ENCODE measurements around the gene ERI3.

Gene ERI3

DNA sequence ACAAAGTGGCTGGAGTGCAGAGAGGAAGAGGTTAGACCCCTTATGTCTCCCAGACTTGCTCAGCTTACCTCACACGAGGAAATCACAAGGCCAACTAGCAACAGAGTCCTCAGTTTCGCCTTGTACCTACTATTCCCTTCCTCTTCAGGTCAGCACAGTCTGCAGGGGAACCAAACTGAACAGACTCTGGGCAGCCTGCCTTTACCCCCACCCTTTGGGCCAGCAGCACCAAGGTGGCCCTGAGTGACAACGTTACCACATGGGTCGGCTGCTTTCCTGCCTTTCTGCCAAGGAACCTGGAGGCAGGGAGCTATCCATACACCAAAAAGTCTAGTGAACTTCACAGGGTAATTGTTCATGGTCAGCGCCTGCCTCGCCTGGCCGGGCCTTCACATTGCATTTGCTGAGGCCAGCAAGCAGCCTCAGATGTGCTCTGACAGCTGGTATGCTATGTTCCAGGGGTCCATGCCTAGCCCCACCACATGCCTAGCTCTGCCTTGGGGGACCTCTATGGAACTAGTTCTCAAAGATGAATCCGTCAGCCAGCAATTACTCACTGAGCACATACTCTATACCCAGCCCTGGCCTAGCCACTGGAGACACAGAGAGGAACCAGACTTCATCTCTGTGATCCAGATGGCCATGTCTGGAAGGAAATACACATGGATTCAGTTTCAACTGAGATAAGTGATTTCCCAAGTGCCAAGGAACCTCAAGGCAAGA, 72.2 kb downstream of the ERI3 start:
- DNase-seq (ENCODE audit: low read depth): no peak

DNA sequence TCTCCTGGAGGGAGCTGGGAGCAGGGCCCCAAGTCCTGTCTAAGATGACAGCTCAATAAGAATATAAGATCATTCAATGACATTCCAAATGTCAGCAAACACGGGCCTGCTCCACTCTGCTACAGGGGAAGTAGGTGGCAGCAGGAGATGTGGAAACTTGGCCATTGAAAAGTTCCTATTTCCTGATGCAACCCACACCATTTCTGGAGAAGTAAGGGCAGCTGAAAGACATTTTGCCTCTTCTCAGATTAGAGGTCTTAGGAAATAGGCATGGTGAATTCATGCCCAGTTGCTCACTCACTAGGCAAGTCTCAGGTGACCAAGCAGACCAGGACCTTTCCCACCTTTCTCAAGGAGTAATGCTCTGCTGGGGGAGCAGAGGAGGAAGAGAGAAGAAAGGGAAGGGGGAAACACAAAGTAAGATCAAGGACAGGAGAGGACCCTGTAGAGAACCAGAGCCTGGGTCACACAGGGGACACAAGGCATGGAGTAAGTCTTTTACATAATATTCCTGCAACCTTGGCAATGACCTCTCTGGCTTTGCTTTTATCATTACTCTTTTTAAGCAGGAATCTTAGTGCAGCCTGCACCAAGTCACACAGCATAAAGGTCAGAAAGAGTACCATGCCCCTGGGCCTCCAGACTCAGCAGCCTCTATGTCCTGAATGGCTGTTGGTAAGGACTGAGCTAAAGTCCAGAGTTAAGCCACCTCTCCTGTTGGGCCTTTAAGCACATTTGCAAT, 72.9 kb downstream of the ERI3 start:
- no peak for DNase-seq (ENCODE audit: low read depth)

DNA sequence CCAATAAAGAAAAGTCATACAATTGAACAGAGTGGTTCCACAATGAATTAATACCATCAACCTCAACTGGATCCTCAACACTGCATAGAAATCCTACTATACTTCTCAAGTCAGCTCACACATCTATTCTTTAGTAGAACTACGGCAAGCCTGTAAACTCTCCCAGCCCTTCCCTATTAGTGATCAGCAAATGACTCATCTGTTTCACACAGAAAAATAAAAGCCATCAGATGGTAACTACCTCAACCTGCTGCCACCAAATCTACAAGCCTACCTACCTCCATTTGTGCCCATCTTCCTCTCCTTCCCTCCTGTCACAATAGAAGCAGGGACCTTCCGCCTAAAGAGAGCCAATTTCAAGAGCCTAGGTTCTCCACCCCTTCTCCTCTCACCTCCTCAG, 78.2 kb downstream of the ERI3 start:
- DNase-seq (ENCODE audit: low read depth): no peak

DNA sequence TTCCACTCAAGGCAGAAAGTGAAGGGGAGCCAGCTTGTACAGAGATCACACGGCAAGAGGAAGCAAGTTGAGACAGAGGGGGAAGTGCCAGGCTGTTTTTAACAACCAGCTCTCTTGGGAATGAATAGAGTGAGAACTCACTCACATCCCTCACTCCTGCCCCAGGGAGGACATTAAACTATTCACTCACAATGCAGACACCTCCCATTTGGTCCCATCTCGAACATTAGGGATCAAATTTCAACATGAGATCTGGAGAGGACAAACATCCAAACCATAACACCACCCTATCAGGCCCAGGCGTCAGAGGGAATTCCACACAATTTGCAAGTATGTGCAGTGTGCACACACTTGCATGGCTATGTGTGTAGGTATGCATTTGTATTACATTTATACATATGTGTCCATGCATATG, 79.1 kb downstream of the ERI3 start:
- DNase-seq (ENCODE audit: low read depth): peak; percentile 39

DNA sequence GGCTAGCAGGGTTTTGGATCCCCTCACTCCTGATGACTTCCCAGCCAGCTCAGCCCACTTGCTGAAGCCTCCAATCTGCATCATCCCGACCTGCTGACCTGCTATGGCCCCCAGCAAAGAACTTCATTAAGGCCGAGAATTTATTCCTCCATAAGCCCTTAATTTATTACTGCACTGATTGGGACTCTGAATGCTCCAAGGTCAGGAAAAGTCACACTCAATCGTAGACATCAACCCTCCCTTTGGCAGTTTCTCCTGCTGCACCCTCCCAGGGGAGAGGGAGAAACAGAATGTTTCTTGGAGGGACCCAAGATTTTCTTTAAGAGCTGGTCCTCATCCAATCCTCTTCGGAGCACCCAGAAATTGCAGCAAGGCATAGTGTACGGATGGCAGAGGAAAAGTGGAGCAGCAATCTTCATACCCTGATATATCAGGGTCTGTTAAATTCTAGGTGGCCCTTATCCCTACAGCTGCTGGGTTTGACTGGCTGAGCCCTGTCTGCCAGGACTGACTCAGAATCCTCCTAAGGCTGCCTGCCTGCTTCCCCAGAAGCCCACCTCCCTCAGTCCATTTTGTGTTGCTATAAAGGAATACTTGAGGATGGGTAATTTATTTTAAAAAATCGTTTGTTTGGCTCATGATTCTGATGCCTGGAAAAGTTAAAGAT, 79.6 kb downstream of the ERI3 start:
- DNase-seq (ENCODE audit: low read depth): no peak

DNA sequence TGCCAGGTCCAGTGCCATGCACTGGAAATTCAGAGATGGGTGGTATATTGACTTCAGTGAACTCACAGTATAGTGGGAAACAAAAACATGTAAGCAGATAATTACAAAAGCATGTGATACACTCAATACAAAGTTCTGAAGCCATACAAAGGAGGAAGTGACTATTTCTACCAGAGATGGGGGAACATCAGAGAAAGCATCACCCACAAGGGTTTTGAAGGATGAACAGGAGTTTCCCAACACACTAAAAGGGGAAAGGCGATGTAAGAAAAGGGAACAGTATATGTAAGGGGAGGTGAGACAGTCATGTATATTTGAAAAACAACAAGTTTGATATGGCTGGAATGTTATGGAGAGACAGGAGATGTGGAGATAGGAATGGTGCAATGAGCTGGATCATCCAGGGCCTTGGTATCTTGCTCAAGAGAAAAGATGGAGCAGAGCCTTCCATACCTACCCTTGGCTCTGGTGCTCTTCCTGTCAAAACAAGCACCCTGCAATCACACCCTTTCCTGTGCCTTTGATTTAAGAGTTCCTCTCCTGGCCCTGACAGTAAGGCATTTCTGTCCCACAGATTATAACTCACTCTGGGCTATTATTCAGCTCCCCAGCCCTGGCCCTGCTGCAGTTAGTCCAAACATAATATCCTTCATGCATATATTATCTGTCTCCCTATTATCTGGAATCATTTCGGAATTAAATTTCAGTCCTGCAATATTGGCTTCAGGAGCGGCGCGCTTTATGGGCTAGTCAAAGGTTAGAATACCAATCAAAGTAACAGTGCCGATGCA, 81.3 kb downstream of the ERI3 start:
- no peak for DNase-seq (ENCODE audit: low read depth)

DNA sequence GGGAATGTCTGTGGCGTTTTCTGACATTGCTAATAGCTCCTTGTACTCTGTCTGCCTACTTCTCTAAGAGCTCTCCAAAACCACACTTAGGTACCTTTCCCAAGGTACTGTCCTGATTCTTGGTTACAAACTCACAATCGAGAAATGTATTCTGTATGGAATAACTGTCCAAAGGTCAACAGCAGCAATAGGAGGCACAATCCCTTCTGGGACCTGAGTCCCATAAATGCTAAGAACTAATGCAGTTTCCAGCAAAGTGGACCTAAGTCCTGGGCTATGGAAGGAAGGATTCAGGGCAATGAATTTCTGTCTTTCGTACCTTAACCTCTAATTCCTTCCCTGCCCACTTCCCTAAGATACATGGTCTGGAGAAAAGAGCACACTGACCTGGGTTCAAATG, 82.1 kb downstream of the ERI3 start:
- DNase-seq (ENCODE audit: low read depth): no peak

DNA sequence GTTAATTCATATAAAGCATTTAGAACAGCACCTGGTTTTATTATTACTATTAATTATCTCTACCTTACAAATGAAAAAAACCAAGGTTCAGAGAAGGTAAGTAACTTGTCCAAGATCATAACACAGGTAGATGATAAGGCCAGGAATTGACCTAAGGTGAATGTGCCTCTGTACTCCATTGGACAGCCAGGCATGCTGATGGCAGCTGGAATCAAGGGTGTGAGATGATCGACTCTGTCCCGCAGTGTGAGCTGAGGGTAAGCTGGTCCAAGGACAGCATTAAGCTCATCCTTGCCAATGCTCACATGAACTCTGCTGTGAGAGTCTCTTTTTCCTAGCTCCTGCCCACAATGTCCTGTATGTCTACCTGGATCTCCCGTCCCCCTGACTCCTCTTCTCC, 83.4 kb downstream of the ERI3 start:
- DNase-seq (ENCODE audit: low read depth): no peak

DNA sequence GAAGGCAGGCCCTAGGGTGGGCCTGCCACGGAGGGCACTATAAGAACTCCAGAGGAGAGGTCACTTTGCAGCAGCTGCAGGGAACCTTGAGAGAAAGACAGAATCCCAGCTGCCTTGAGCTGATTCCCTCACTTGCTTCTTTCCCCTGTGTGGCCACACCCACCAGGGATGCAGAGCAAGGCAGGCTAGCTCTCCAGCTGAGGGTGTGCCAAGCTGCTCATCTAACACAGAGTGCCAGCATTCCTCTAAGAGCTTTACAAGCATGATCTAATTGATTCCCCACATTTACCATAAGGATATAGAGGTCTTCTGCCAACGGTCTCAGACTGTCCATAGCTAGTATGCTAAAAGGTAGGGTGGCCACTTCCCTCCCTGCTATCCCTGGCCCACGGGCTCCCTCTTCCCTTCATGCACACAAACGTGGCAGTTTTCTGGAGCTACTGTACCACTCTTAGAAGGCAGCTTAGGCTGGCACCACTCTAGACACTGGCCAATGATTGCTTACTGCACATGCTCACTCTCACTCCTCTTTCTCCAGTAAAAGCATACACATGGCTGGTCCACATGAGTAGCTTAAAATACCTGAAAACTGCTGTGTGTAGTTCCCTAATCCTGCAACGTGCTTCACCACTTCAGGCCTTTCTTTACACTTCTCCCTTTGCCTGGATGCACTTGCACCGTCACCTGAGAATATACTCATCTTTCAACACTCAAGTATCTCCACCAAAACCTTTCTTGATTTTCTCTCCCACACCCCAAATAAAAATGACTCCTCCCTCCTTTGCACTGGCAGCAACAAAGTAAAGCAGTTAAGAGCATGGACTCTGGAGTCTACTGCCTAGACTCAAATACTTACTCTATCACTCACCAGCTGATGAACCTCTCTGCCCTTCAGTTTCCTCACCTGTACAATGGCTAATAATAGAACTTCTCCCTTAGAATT, 84.1 kb downstream of the ERI3 start:
- DNase-seq (ENCODE audit: low read depth): no peak

DNA sequence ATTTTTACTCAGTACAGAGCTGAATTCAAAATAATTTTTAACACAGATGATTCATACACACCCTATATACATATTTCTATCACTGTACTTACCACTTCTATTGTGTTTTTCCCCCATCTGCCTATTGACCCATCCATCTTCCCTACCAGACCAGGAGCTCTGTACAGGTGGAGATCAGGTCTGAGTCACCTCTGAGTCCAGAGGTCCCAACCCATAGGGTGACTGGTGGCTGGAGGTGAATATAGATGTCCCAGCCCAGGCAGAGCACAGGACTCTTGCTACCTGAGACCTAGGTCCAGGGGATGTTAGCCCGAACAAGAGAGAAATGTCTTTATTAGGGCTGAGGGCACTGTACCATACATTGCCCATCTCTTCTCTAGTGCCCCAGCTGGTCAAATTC, 87.0 kb downstream of the ERI3 start:
- DNase-seq (ENCODE audit: low read depth): no peak

DNA sequence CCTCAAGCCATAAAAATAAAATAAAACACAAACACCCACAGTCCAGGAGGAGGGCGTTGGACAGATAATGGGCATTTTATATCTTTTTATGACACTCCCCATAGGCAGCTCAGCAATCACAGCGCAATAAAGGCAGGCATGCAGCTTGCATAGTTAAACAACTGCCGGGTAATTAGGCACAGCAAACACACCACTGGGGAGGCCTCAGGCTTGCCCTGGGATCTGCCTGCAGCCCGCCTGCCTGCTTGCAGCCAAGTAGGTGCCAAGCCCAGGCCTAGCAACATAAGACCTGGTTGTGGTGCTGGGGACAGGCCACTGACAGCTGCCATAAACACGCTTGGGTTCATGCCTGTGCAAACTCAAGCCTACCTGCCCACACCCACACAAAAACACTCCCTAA, 87.6 kb downstream of the ERI3 start:
- no peak for DNase-seq (ENCODE audit: low read depth)

DNA sequence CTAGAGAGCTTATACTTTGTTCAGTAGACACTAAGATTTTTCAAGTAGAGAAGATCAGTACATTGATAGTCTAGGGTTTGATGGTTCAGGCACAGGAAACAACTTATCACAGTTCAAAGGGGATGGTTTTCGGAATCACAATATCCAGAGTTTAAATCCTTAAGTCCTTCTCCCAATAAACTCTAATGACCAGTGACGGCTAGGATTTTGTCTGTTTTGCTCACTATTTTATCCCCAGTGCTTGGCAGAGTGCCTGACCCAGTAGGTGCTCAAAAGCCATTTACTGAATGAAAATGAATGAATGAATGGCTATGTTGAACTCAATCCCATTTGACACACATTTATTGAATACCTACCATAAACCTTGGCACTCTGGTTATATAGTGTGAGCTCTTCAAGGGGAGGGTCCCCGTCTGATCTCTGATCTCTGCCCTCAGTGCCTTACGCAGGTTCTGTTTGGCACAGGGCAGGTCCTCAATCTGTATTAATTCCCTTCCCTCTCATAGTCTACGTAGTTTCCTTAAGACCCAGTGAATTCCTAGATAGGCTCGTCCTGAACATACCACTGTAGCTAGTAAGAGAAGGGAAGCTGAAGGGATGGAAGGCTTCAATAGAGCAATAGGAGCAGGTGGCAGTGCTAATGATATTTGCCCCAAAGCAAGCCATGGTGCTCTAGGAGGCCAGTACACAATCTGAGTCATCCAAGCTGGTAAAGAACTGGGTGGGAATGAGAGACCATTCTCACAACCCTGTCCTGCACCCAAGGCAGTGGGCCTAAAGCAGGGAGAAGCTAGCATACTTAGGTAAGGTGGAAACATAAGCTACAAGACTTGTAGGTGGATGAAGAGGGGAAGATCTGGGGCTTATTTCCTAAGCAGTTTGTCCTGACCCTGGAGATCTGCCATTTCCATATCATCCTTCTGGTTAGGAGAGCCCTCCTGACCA, 88.4 kb downstream of the ERI3 start:
- DNase-seq (ENCODE audit: low read depth): no peak

DNA sequence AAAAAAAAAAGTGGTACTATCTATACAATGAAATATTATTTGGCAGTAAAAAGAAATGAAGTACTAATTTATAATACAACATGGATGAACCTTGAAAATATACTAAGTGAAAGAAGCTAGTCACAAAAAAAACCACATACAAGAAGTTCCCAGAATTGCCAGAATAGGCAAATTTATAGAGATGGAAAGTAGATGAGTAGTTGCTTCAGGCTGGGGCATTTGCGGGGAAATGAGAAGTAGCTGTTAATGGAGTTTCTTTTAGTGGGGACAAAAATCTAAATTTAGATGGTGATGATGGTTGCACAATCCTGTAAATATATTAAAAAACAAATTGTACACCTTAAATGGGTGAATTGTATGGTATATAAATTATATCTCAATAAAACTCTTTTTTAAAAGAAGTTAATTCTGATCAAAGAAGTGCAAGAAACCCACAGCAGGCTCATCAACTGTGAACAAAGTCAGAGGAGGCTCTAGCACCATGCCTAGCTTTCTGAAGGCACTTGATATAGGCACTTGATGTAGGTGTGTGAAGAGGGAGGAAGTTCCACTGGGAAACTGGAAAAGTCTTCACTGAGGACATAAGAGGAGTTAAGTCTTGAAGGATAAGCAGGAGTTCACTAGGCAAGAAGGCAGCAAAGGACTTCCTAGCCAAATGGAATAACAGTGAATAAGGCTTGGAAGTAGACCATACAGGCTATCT, 89.2 kb downstream of the ERI3 start:
- no peak for DNase-seq (ENCODE audit: low read depth)

DNA sequence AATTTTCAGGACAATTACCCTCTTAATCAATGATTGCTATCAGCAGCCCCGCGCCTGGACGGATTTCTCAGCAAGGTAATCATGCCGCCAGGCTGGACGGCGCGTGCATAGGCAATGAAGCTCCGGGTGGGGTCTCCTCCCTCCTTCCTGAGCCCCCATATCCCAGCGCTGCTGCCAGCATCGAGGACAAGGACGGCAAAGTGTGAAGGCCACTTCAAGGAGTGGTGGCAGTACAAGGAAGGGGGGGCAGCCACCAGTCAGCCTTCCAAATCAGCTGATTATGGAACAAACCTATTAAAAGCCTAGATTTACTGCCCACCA, 90.6 kb downstream of the ERI3 start:
- no peak for DNase-seq (ENCODE audit: low read depth)

DNA sequence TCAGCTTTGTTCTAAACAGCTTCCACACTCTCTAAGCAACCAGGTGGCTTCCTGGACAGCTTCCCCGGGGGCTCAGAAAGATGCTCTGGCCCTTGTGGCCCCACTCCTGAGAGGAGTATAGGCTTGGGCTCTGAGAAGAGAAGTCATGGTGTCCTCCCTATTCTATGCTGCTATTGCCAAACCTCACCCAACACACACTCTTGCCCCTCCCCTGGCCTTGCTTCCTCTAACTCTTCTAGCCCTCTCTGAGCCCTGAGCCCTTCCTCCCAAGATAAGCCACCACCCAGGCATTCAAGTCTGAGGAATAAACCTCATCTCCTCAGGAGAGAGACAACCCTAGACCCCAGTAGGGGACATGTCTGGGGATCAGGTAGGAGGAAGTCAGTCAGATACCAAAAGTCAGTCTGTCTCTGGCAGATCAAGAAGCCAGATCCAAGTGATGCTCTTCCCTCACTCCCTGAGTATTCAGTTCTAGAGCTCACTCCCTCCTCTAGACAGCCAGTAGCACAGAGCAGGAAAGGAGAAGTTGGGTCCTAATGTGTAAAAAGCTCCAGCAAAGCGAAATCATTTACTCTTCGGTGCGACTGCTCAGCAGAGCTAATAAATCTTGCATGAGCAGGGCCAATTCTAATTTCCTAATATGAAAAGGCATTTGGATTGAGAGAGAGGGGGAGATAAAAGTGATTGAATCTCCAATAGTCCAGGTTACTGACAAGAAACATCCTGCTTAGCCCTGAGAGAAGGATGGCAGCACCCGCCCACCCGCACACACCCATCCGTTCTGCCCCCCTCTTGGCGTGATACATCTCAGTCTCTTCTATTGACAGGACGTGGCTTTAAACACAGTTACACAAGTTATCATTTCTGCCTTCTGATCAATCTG, 91.2 kb downstream of the ERI3 start:
- no peak for DNase-seq (ENCODE audit: low read depth)

DNA sequence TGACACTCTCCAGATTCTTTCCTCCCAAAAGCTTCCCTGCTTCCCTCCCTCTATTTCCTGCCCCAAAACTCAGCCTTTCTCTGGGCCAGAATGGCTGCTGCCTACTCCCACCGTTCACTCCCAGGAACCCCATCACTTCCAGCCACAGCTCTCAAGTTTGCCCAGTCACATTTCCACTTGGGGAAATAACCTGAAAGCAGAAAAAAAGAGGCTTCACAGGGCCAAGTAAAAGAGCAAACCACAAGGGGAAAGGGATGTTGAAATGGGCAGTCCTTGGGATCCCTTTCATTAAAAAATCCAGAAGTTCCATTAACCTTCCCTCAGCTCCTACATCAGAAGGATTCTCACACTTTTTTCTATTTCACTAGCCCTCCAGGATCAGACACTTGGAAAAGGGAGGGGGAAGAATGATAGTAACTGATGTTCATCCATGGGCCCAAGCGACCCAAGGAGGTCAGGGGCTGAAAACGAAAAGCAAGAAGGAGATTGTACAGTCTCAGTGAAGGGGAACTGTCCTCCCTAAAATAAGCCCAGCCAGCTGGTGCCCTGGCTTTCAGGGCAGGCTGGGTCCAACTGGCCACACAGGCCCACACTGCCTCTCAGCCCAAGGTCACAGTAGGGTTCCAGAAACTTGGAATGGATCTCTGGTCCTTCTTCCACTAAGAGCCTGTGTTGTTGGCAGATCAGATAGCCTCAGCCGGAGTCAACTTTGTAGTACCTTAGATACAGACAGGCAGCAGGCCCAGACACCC, 92.1 kb downstream of the ERI3 start:
- no peak for DNase-seq (ENCODE audit: low read depth)

DNA sequence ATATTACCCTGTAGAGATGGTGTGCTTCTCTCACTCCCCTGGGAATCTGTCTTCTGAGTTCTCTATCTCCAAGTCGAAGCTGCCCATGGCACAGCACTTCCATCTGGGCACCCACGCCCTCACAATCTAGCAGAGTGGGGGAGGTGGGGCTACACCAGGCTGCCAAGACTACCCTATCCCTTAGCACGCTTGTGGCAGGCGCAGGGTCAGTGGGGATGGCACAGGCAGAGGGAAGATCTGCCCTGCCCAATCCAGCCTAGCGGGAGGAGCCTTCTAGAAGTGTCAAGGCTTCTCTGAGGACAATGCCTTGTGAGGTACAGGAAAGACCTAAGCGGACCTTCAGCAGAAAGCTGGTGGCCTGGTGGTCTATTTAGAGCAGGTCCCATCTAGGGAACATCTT, 92.6 kb downstream of the ERI3 start:
- no peak for DNase-seq (ENCODE audit: low read depth)

DNA sequence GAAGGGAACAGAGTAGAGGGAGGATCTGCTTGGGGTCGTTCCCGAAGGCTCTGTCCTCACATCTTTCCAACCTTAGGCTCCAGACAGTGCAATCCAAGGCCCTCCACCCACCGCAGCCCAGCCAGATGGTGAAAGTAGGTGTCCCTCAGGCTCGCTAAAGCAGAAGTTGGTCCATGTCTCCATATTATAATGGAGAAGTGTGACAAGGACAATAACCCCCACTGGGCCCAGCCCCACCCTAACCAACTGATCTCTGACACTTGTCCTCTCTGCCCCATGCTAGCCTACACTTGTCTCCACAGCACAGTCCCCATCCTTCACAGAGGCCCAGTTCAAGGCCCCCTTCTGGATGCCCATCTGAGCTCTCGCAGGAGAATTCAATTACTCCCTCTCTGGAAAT, 93.1 kb downstream of the ERI3 start:
- DNase-seq (ENCODE audit: low read depth): no peak

Data from GM04503 (cell line).